ENCODE measurements around the gene CAMKK2. TPM values are rescaled to one million over a fixed set of nuclear protein-coding genes. Genes with fewer than 3 reads are reported as not detected.

The CAMKK2 gene
- total and polyA plus RNA-seq, 9 of the 15 experiments (the other 6 are each of a cell fraction or from before 2014, with no cell fraction given) = 4.3 to 32.0 (median 18.2) TPM

DNA sequence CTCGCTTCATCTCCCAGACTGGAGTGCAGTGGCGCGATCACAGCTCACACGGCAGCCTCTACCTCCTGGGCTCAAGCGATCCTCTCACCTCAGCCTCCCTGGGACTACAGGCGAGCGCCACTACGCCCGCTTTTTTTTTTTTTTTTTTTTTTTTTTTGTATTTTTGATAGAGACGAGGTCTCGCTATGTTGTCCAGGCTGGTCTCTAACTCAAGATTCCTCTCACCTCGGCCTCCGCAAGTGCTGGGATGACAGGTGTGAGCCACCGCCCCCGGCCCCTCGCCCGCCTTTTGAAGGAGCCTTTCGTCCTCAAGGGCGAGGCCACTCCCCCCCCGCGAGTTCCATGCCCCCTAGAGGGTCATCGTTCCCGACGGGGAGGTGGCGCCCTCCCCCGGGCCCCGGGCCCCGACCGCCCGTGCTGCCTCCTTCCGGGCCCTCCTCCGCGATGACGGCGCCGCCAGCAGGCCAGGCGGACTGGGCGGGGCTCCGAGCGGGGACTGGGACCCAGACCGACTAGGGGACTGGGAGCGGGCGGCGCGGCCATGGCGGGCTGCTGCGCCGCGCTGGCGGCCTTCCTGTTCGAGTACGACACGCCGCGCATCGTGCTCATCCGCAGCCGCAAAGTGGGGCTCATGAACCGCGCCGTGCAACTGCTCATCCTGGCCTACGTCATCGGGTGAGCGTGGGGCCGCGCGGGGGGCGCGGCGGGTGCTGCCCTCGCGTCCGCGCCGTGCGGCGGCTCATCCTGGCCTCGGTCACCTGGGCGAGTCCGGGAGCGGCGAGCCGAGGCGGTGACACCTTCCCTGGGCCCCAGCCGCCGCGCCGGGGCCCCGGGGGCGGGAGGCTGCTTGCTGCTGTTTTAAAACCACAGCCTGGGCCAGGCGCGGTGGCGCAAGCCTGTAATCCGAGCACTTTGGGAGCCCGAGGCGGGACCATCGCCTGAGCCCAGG lies 86.6 kb downstream of the CAMKK2 start, which contains the start of gene P2RX4 (continued):
- TF ChIP-seq ZFP36 (IDR thresholded peaks at IDR 0.05; ENCODE audit: low read depth, low read length, partially characterized antibody) = peak; percentile 11
- TF ChIP-seq SMAD4 (CRISPR knock-in tag; conservative IDR thresholded peaks at IDR 0.05) = peak; percentile 91
- TF ChIP-seq SUPT5H (IDR thresholded peaks at IDR 0.05) = peak; percentile 91
- TF ChIP-seq RBBP5 (IDR thresholded peaks at IDR 0.05; ENCODE audit: borderline replicate concordance, insufficient read depth, low read length, poor library complexity, severe bottlenecking) = peak; percentile 97
- TF ChIP-seq STAT5A (IDR thresholded peaks at IDR 0.05; ENCODE audit: borderline replicate concordance, low read length) = no peak
- no peak for TF ChIP-seq SMARCB1 (IDR thresholded peaks at IDR 0.05; ENCODE audit: insufficient read length, low read depth)
- peak; percentile 87 for TF ChIP-seq U2AF1 (optimal IDR thresholded peaks at IDR 0.05; ENCODE audit: low read depth, low read length)
- TF ChIP-seq, protein P1, sequence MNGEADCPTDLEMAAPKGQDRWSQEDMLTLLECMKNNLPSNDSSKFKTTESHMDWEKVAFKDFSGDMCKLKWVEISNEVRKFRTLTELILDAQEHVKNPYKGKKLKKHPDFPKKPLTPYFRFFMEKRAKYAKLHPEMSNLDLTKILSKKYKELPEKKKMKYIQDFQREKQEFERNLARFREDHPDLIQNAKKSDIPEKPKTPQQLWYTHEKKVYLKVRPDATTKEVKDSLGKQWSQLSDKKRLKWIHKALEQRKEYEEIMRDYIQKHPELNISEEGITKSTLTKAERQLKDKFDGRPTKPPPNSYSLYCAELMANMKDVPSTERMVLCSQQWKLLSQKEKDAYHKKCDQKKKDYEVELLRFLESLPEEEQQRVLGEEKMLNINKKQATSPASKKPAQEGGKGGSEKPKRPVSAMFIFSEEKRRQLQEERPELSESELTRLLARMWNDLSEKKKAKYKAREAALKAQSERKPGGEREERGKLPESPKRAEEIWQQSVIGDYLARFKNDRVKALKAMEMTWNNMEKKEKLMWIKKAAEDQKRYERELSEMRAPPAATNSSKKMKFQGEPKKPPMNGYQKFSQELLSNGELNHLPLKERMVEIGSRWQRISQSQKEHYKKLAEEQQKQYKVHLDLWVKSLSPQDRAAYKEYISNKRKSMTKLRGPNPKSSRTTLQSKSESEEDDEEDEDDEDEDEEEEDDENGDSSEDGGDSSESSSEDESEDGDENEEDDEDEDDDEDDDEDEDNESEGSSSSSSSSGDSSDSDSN (IDR thresholded peaks at IDR 0.05; ENCODE audit: borderline replicate concordance in 1 of 2, low read depth in 2 of 2, low read length in 2 of 2) = peak; percentile 21 to 93; a peak in 3 of 4 replicates
- no peak for TF ChIP-seq ESRRB (CRISPR knock-in tag; IDR thresholded peaks at IDR 0.05; ENCODE audit: borderline replicate concordance)
- TF ChIP-seq, protein P2, sequence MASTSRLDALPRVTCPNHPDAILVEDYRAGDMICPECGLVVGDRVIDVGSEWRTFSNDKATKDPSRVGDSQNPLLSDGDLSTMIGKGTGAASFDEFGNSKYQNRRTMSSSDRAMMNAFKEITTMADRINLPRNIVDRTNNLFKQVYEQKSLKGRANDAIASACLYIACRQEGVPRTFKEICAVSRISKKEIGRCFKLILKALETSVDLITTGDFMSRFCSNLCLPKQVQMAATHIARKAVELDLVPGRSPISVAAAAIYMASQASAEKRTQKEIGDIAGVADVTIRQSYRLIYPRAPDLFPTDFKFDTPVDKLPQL (IDR thresholded peaks at IDR 0.05; ENCODE audit: extremely low read depth, insufficient read length) = no peak
- TF ChIP-seq PCBP2 (IDR thresholded peaks at IDR 0.05; ENCODE audit: low read depth, low read length, poor library complexity, severe bottlenecking) = no peak
- TF ChIP-seq RBM22 (IDR thresholded peaks at IDR 0.05; ENCODE audit: low read depth, low read length, poor library complexity, severe bottlenecking) = no peak
- no peak for TF ChIP-seq TAF7 (tag; IDR thresholded peaks at IDR 0.05)
- TF ChIP-seq ZFPM2 (CRISPR knock-in tag; IDR thresholded peaks at IDR 0.05) = 0 out of 2 replicates have a peak, but pooled peaks have one; percentile 82
- TF ChIP-seq ELF2 (CRISPR knock-in tag; IDR thresholded peaks at IDR 0.05) = peak; percentile 62
- TF ChIP-seq, protein P3, sequence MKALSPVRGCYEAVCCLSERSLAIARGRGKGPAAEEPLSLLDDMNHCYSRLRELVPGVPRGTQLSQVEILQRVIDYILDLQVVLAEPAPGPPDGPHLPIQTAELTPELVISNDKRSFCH (CRISPR knock-in tag; IDR thresholded peaks at IDR 0.05) = no peak
- TF ChIP-seq, protein P3 (tag; IDR thresholded peaks at IDR 0.05) = peak; percentile 44; the same call in 1 of the 2 replicates
- TF ChIP-seq ZNF197 (CRISPR knock-in tag; IDR thresholded peaks at IDR 0.05; ENCODE audit: low read depth) = 0 out of 2 replicates have a peak, but pooled peaks have one; percentile 42
- TF ChIP-seq, protein P4, sequence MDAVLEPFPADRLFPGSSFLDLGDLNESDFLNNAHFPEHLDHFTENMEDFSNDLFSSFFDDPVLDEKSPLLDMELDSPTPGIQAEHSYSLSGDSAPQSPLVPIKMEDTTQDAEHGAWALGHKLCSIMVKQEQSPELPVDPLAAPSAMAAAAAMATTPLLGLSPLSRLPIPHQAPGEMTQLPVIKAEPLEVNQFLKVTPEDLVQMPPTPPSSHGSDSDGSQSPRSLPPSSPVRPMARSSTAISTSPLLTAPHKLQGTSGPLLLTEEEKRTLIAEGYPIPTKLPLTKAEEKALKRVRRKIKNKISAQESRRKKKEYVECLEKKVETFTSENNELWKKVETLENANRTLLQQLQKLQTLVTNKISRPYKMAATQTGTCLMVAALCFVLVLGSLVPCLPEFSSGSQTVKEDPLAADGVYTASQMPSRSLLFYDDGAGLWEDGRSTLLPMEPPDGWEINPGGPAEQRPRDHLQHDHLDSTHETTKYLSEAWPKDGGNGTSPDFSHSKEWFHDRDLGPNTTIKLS (IDR thresholded peaks at IDR 0.05; ENCODE audit: borderline replicate concordance, low read depth) = peak; percentile 70
- TF ChIP-seq CREM (IDR thresholded peaks at IDR 0.05; ENCODE audit: low read depth) = peak; percentile 86
- no peak for TF ChIP-seq HIVEP1 (CRISPR knock-in tag; IDR thresholded peaks at IDR 0.05)
- peak; percentile 93 for TF ChIP-seq ZNF121 (CRISPR knock-in tag; conservative IDR thresholded peaks at IDR 0.05)
- peak; percentile 97 for TF ChIP-seq ZBTB17 (CRISPR knock-in tag; IDR thresholded peaks at IDR 0.05)

Data from K562 (cell line).